Hepatocyte (in vitro differentiated cells): ENCODE measurements around the gene CHN2. TPM values are rescaled to one million over a fixed set of nuclear protein-coding genes. Genes with fewer than 3 reads are reported as not detected.

Experiments
- DNase-seq: peaks from one replicate; pipeline ENCODE4 v3.0.0-alpha.2; 2016; ENCODE audit warnings: low spot score
- H2AFZ ChIP-seq: fragments of 200-600 bp; sonication (generic); 2 replicates; pipeline ENCODE4 v1.6.0; 2016; ENCODE audit warnings: antibody characterized with exemption, mild to moderate bottlenecking
- H3K27ac ChIP-seq: fragments of 200-600 bp; sonication (generic); 2 replicates; pipeline ENCODE4 v1.5.1; 2016; ENCODE audit warnings: mild to moderate bottlenecking
- H3K27me3 ChIP-seq: fragments of 200-600 bp; sonication (generic); 2 replicates; pipeline ENCODE4 v1.6.1; 2016
- H3K36me3 ChIP-seq: fragments of 200-600 bp; sonication (generic); replicated peaks from 2 replicates; pipeline ENCODE4 v1.5.1; 2016; ENCODE audit warnings: low read depth; ENCODE audit not compliant: insufficient read depth
- H3K4me1 ChIP-seq: fragments of 200-600 bp; sonication (generic); 2 replicates; pipeline ENCODE4 v1.5.1; 2016; ENCODE audit warnings: mild to moderate bottlenecking, moderate library complexity; ENCODE audit not compliant: insufficient read depth
- H3K4me2 ChIP-seq: fragments of 200-600 bp; sonication (generic); 2 replicates; pipeline ENCODE4 v1.6.0; 2016
- H3K4me3 ChIP-seq: fragments of 200-600 bp; sonication (generic); 2 replicates; pipeline ENCODE4 v1.5.1; 2016; ENCODE audit warnings: mild to moderate bottlenecking
- H3K79me2 ChIP-seq: fragments of 200-600 bp; sonication (generic); 2 replicates; pipeline ENCODE4 v1.6.0; 2017; ENCODE audit warnings: mild to moderate bottlenecking
- H3K9me2 ChIP-seq: fragments of 200-600 bp; sonication (generic); replicated peaks from 2 replicates; pipeline ENCODE4 v1.6.0; 2017; ENCODE audit warnings: mild to moderate bottlenecking; ENCODE audit not compliant: insufficient read depth
- H3K9me3 ChIP-seq: fragments of 200-600 bp; sonication (generic); 2 replicates; pipeline ENCODE4 v1.5.1; 2016; ENCODE audit warnings: low read depth, mild to moderate bottlenecking
- H4K20me1 ChIP-seq: fragments of 200-600 bp; sonication (generic); 2 replicates; pipeline ENCODE4 v1.6.0; 2016; ENCODE audit warnings: mild to moderate bottlenecking; ENCODE audit not compliant: insufficient read depth, poor library complexity, severe bottlenecking
- EZH2 ChIP-seq: fragments of 200-600 bp; sonication (generic); IDR thresholded peaks from 2 replicates; pipeline ENCODE4 v1.6.1; 2016; ENCODE audit warnings: antibody characterized with exemption, mild to moderate bottlenecking, borderline replicate concordance
- EZH2phosphoT487 ChIP-seq: fragments of 200-600 bp; sonication (generic); IDR thresholded peaks from one replicate; pipeline ENCODE4 v1.6.1; 2018; ENCODE audit warnings: antibody characterized with exemption, mild to moderate bottlenecking, low read depth, moderate library complexity; ENCODE audit not compliant: unreplicated experiment, severe bottlenecking
- WGBS: methylation state at CpG from one replicate; pipeline ENCODE4 v1.1.6; 2016; ENCODE audit warnings: low lambda C conversion rate; ENCODE audit errors: missing lambda C conversion rate; 5-methylcytosine and 5-hydroxymethylcytosine counted together
- polyA plus RNA-seq: library from polyadenylated mRNA; unstranded; fragments of >200 nt; fragmentation: Nextera tagmentation; extraction: Ambion mirVana; gene quantifications from 2 replicates; pipeline ENCODE4 v1.2.1, GENCODE V29; 2016
- total RNA-seq: library from RNA; depleted of rRNA; stranded (reverse); fragments of >200 nt; gene quantifications from 2 replicates; pipeline ENCODE4 v1.2.3, GENCODE V29; 2014
- TF ChIP-seq, protein P1 (sequence below): fragments of 200-600 bp; sonication (generic); IDR thresholded peaks from 2 replicates; pipeline ENCODE4 v1.5.1; 2016; ENCODE audit warnings: antibody characterized with exemption, mild to moderate bottlenecking; ENCODE audit not compliant: poor library complexity

The CHN2 gene
- total and polyA plus RNA-seq, 2 experiments from 2014 or later: 8.7 to 12.3 TPM

DNA sequence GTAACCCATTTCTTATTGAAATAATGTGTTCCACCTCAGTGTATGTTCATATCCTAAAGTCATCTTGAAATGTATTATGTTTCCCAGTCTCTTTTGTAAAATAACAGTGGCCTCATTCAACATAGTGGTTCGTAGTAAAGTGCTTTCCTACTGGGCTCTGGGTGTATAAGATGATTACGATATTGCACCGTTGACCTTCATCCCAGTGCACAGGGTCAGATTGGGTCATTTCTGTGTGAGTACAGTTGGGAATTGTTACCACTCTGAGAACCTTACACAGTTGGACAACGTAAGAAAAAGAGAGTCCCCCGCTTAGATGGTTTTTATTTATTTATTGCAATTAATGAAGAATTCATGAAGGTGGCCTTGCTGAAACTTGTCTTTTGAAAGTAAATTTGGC lies 135.6 kb downstream of the CHN2 start:
- H3K9me2 ChIP-seq: no peaks in the 10 kb centered on the region
- no peak for DNase-seq
- H3K9me3 ChIP-seq: no peaks in the 10 kb centered on the region
- no peaks in the 10 kb centered on the region for H3K36me3 ChIP-seq
- no peak overlapping the region for H2AFZ ChIP-seq
- no peak overlapping the region for H3K4me2 ChIP-seq
- no peaks in the 10 kb centered on the region for H3K79me2 ChIP-seq
- TF ChIP-seq EZH2: no peak
- TF ChIP-seq, protein P1, sequence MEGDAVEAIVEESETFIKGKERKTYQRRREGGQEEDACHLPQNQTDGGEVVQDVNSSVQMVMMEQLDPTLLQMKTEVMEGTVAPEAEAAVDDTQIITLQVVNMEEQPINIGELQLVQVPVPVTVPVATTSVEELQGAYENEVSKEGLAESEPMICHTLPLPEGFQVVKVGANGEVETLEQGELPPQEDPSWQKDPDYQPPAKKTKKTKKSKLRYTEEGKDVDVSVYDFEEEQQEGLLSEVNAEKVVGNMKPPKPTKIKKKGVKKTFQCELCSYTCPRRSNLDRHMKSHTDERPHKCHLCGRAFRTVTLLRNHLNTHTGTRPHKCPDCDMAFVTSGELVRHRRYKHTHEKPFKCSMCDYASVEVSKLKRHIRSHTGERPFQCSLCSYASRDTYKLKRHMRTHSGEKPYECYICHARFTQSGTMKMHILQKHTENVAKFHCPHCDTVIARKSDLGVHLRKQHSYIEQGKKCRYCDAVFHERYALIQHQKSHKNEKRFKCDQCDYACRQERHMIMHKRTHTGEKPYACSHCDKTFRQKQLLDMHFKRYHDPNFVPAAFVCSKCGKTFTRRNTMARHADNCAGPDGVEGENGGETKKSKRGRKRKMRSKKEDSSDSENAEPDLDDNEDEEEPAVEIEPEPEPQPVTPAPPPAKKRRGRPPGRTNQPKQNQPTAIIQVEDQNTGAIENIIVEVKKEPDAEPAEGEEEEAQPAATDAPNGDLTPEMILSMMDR: no peak
- TF ChIP-seq EZH2phosphoT487: no peak
- peaks cover 22% of the 10 kb centered on the region for H3K4me1 ChIP-seq
- no peaks in the 10 kb centered on the region for H4K20me1 ChIP-seq
- H3K4me3 ChIP-seq: no peak overlapping the region
- WGBS: 95% methylated on average over 5 of the region's 5 CpGs
- H3K27ac ChIP-seq: peak overlapping the region; percentile 54
- no peaks in the 10 kb centered on the region for H3K27me3 ChIP-seq

DNA sequence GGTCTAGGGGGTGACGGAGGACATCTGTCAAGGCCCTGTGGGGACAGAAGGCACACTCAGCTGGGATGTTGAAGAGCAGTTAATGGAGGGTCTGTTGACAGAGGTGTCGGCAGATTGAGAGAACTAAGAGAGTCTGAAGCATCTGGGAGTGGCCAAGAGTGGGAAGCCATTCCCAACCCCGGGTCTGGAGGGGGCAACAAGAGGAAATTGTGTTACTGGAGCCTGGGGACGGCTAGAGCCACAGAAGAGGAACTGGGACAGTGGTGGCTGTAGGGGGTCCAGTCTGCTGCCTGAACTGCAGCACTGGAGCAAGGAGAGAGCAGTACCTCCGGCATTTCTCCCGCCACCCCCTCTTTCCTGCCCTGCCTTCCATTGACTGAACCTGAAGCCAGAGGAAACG lies 136.6 kb downstream of the CHN2 start:
- no peaks in the 10 kb centered on the region for H4K20me1 ChIP-seq

DNA sequence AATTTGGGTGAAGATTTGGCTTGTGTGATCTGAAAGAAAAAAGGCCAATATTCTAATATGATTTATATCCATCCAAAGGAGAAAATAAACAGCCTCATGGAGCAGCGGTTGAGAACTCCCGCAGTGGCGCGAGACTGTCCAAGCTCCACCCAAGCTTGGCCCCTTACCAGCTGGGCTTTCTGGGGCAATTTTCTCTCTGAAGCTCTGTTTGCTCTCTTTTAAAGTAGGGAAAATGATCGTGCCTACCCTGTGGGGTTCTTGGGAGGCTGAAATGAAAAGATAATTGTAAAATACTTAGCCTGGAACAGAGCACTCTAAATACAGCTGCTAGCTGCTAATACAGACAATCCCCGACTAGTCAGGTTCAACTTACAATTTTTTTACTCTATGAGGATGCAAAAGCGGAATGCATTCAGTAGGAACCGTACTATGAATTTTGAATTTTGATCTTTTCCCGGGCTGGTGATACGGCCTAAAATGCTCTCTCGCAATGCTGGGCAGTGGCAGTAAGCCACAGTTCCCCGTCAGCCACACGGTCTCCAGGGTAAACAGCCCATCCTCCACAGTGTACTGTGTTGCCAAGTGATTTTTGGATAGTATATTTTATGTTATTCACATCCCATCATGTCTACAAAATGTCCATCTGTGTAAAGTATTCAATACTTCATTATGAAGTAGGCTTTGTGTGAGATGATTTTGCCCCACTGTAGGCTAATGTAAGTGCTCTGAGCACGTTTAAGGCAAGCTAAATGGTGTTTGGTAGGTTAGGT lies 137.7 kb downstream of the CHN2 start:
- TF ChIP-seq EZH2phosphoT487 (no peak), EZH2 (no peak)
- TF ChIP-seq, protein P1: no peak
- peaks cover 21% of the 10 kb centered on the region for H3K4me1 ChIP-seq
- H3K4me3 ChIP-seq: no peak overlapping the region
- H3K9me3 ChIP-seq: no peaks in the 10 kb centered on the region
- no peak overlapping the region for H2AFZ ChIP-seq
- no peaks in the 10 kb centered on the region for H3K79me2 ChIP-seq
- H3K27me3 ChIP-seq: no peaks in the 10 kb centered on the region
- no peaks in the 10 kb centered on the region for H3K36me3 ChIP-seq
- no peaks in the 10 kb centered on the region for H3K9me2 ChIP-seq
- WGBS: 90% methylated on average over 14 of the region's 14 CpGs
- H3K27ac ChIP-seq: no peak overlapping the region
- no peak for DNase-seq
- H4K20me1 ChIP-seq: no peaks in the 10 kb centered on the region
- H3K4me2 ChIP-seq: no peak overlapping the region

More for the DNA sequence above, 136.6 kb downstream of the CHN2 start:
- H3K4me3 ChIP-seq: no peak overlapping the region
- H3K27me3 ChIP-seq: no peaks in the 10 kb centered on the region
- no peak for DNase-seq
- no peaks in the 10 kb centered on the region for H3K9me2 ChIP-seq
- H3K4me2 ChIP-seq: no peak overlapping the region
- no peaks in the 10 kb centered on the region for H3K36me3 ChIP-seq
- H3K27ac ChIP-seq: no peak overlapping the region
- no peaks in the 10 kb centered on the region for H3K79me2 ChIP-seq
- TF ChIP-seq EZH2phosphoT487 (no peak), EZH2 (no peak)
- TF ChIP-seq, protein P1: no peak
- no peak overlapping the region for H2AFZ ChIP-seq
- 91% methylated on average over 7 of the region's 7 CpGs for WGBS
- peaks cover 22% of the 10 kb centered on the region for H3K4me1 ChIP-seq
- H3K9me3 ChIP-seq: no peaks in the 10 kb centered on the region
